IMR-90 (cell line): ENCODE results near the gene CGB7. TPM values are rescaled to one million over a fixed set of nuclear protein-coding genes. Genes with fewer than 3 reads are reported as not detected.

ENCODE experiments used
- ATAC-seq: fragments of 200-7000 bp; cut with Tn5 transposase; 2 replicates; pipeline ENCODE4 v1.9.1; 2020; ENCODE audit warnings: low read depth, mild to moderate bottlenecking, moderate library complexity
- BruUV-seq: library from RNA; stranded (reverse); fragments of 400-500 nt; replicated peaks from 2 replicates; lab custom pipeline; 2021; lab: Mats Ljungman, UMichigan
- CTCF ChIA-PET: fragments of 300-600 bp; formaldehyde crosslinking; extraction: SDS; loops from one replicate; lab custom pipeline; 2021; ENCODE audit warnings: antibody characterized with exemption; lab: Yijun Ruan, JAX
- POLR2A ChIA-PET: fragments of 300-600 bp; sonication (Branson Sonifier 250); formaldehyde crosslinking; loops from one replicate; lab custom pipeline; 2022; ENCODE audit warnings: antibody characterized with exemption; ENCODE audit not compliant: unreplicated experiment; lab: Charles Lee
- DNase-seq: peaks from one replicate; pipeline ENCODE4 v3.0.0; 2013
- H2AFZ ChIP-seq: replicated peaks from 2 replicates; pipeline ENCODE3; 2013; ENCODE audit warnings: low read length, mild to moderate bottlenecking; ENCODE audit not compliant: poor library complexity
- H2AK5ac ChIP-seq: 2 replicates; pipeline ENCODE4 v1.6.1; 2013; ENCODE audit warnings: low read depth, low read length, inconsistent platforms
- H2AK9ac ChIP-seq: replicated peaks from 2 replicates; pipeline ENCODE3; 2013; ENCODE audit warnings: mild to moderate bottlenecking, low read depth, low read length, moderate library complexity; ENCODE audit not compliant: poor library complexity
- H2BK120ac ChIP-seq: 2 replicates; pipeline ENCODE4 v1.6.1; 2013; ENCODE audit warnings: low read depth, low read length, inconsistent platforms
- H2BK15ac ChIP-seq: 3 replicates; pipeline ENCODE4 v1.6.1; 2013; ENCODE audit warnings: low read depth, low read length, inconsistent platforms
- H2BK20ac ChIP-seq: 2 replicates; pipeline ENCODE4 v1.6.1; 2013; ENCODE audit warnings: low read depth, mild to moderate bottlenecking, inconsistent platforms, low read length, moderate library complexity
- H2BK5ac ChIP-seq: 2 replicates; pipeline ENCODE4 v1.6.1; 2013; ENCODE audit warnings: mild to moderate bottlenecking, low read depth, low read length, inconsistent platforms; ENCODE audit not compliant: poor library complexity, severe bottlenecking
- H3K14ac ChIP-seq: replicated peaks from 2 replicates; pipeline ENCODE4 v1.6.1; 2013; ENCODE audit warnings: low read depth, low read length, inconsistent platforms
- H3K18ac ChIP-seq: 2 replicates; pipeline ENCODE4 v1.6.1; 2013; ENCODE audit warnings: low read depth, low read length, control low read depth
- H3K23ac ChIP-seq: 2 replicates; pipeline ENCODE4 v1.6.1; 2013; ENCODE audit warnings: low read depth, low read length, inconsistent platforms
- H3K27ac ChIP-seq: 2 replicates; pipeline ENCODE4 v1.5.1; 2013; ENCODE audit warnings: mild to moderate bottlenecking, control low read depth, low read length; ENCODE audit not compliant: insufficient read depth
- H3K27me3 ChIP-seq: 2 replicates; pipeline ENCODE4 v1.6.1; 2013; ENCODE audit warnings: low read length; ENCODE audit not compliant: control insufficient read depth, insufficient read depth
- H3K36me3 ChIP-seq: 2 replicates; pipeline ENCODE4 v1.6.1; 2013; ENCODE audit warnings: low read length, mixed read lengths; ENCODE audit not compliant: control insufficient read depth, insufficient read depth
- H3K4ac ChIP-seq: 2 replicates; pipeline ENCODE4 v1.6.1; 2013; ENCODE audit warnings: low read depth, low read length, inconsistent platforms
- H3K4me1 ChIP-seq: 2 replicates; pipeline ENCODE4 v1.6.1; 2013; ENCODE audit warnings: low read length, mixed read lengths; ENCODE audit not compliant: control insufficient read depth, insufficient read depth
- H3K4me2 ChIP-seq: 2 replicates; pipeline ENCODE4 v1.6.1; 2013; ENCODE audit warnings: low read depth, mild to moderate bottlenecking, control low read depth, low read length, moderate library complexity
- H3K4me3 ChIP-seq: 2 replicates; pipeline ENCODE4 v1.5.1; 2013; ENCODE audit warnings: low read depth, mild to moderate bottlenecking, control low read depth, low read length, moderate library complexity; ENCODE audit not compliant: insufficient read depth
- H3K56ac ChIP-seq: 2 replicates; pipeline ENCODE4 v1.6.1; 2013; ENCODE audit warnings: low read length, inconsistent platforms; ENCODE audit not compliant: insufficient read depth; ENCODE audit errors: extremely low read depth
- H3K79me1 ChIP-seq, 2 experiments: 2 replicates each; pipeline ENCODE4 v1.6.1; 2013; ENCODE audit warnings: low read length in 2 of 2, inconsistent platforms in 1 of 2, low read depth in 1 of 2
- H3K9ac ChIP-seq: 2 replicates; pipeline ENCODE4 v1.6.1; 2013; ENCODE audit warnings: low read depth, low read length, control low read depth
- H3K9me1 ChIP-seq: 2 replicates; pipeline ENCODE4 v1.6.1; 2013; ENCODE audit warnings: low read length, inconsistent platforms; ENCODE audit not compliant: insufficient read depth
- H3K9me3 ChIP-seq: 2 replicates; pipeline ENCODE4 v1.6.1; 2013; ENCODE audit warnings: low read length; ENCODE audit not compliant: control insufficient read depth, insufficient read depth
- H4K20me1 ChIP-seq: 2 replicates; pipeline ENCODE4 v1.6.1; 2013; ENCODE audit warnings: low read length, inconsistent platforms; ENCODE audit not compliant: insufficient read depth
- H4K5ac ChIP-seq: 2 replicates; pipeline ENCODE4 v1.6.1; 2013; ENCODE audit warnings: mild to moderate bottlenecking, low read depth, low read length, control low read depth
- H4K8ac ChIP-seq, 2 experiments: 2 replicates each; pipeline ENCODE4 v1.6.1; 2013; ENCODE audit warnings: low read depth in 2 of 2, low read length in 2 of 2, control low read depth in 1 of 2, inconsistent platforms in 1 of 2
- H4K91ac ChIP-seq: 2 replicates; pipeline ENCODE4 v1.6.1; 2013; ENCODE audit warnings: low read depth, low read length, inconsistent platforms; ENCODE audit not compliant: insufficient read depth
- BHLHE40 ChIP-seq: fragments of 150-350 bp; IDR thresholded peaks from 2 replicates; pipeline ENCODE4 v1.6.1; 2016; ENCODE audit warnings: mild to moderate bottlenecking, low read depth, low read length
- FOS ChIP-seq: fragments of 150-350 bp; IDR thresholded peaks from 2 replicates; pipeline ENCODE4 v1.6.1; 2016; ENCODE audit warnings: low read depth, low read length
- MXI1 ChIP-seq: IDR thresholded peaks from 2 replicates; pipeline ENCODE4 v1.6.1; 2012; ENCODE audit warnings: low read depth, mild to moderate bottlenecking, low read length, moderate library complexity, borderline replicate concordance
- NFE2L2 ChIP-seq: fragments of 150-350 bp; IDR thresholded peaks from 2 replicates; pipeline ENCODE4 v1.6.1; 2016; ENCODE audit warnings: low read depth, mild to moderate bottlenecking, low read length
- POLR2A ChIP-seq: IDR thresholded peaks from 2 replicates; pipeline ENCODE4 v1.6.1; 2012; ENCODE audit warnings: mild to moderate bottlenecking, low read depth, low read length
- RAD21 ChIP-seq: IDR thresholded peaks from 2 replicates; pipeline ENCODE4 v1.6.1; 2012; ENCODE audit warnings: low read length, improper control_type of control experiment
- RCOR1 ChIP-seq: IDR thresholded peaks from 2 replicates; pipeline ENCODE4 v1.6.1; 2012; ENCODE audit warnings: mild to moderate bottlenecking, low read length, improper control_type of control experiment; ENCODE audit not compliant: insufficient replicate concordance
- SMC3 ChIP-seq: fragments of 150-350 bp; IDR thresholded peaks from 2 replicates; pipeline ENCODE4 v1.6.1; 2016; ENCODE audit warnings: low read depth, mild to moderate bottlenecking, antibody characterized with exemption, low read length, moderate library complexity
- USF2 ChIP-seq: fragments of 150-350 bp; IDR thresholded peaks from 2 replicates; pipeline ENCODE4 v1.6.1; 2017; ENCODE audit warnings: mild to moderate bottlenecking, antibody characterized with exemption, low read length, low read depth
- WGBS, 2 experiments: methylation state at CpG; one replicate each; pipeline versions ENCODE4 v1.1.5 to v1.1.7; 2013; ENCODE audit warnings: missing lambda C conversion rate in 2 of 2; ENCODE audit not compliant: insufficient read length in 1 of 2; ENCODE audit errors: extremely low coverage in 2 of 2; 5-methylcytosine and 5-hydroxymethylcytosine counted together
- dilution Hi-C: fragments of 300-500 bp; cut with HindIII; formaldehyde crosslinking; loops from one replicate; pipeline ENCODE4 v1.14.3; 2018; ENCODE audit warnings: low sequenced_read_pairs; ENCODE audit not compliant: unreplicated experiment
- in situ Hi-C: fragments of 300-500 bp; cut with MboI; formaldehyde crosslinking; loops from 3 replicates; pipeline ENCODE4 v1.14.3; 2019; ENCODE audit warnings: low sequenced_read_pairs, inconsistent platforms, mixed read lengths
- intact Hi-C: fragments of 100-400 bp; cut with micrococcal nuclease; formaldehyde crosslinking; loops from 2 replicates; pipeline ENCODE4 v1.10.0; 2022
- polyA plus RNA-seq, 3 experiments: library from polyadenylated mRNA; depleted of rRNA; stranded (reverse); fragments of >200 nt; gene quantifications; 2 replicates each; pipeline ENCODE4 v1.2.3, GENCODE V29; 2012; ENCODE audit warnings: low replicate concordance in 1 of 3
- total RNA-seq: library from RNA; depleted of rRNA; stranded (reverse); fragments of >200 nt; gene quantifications from 2 replicates; pipeline ENCODE4 v1.2.3, GENCODE V29; 2012

Gene CGB7
- total and polyA plus RNA-seq, 2 of the 4 experiments (the other 2 are of a cell fraction): 1.7 TPM; not detected in 1

DNA sequence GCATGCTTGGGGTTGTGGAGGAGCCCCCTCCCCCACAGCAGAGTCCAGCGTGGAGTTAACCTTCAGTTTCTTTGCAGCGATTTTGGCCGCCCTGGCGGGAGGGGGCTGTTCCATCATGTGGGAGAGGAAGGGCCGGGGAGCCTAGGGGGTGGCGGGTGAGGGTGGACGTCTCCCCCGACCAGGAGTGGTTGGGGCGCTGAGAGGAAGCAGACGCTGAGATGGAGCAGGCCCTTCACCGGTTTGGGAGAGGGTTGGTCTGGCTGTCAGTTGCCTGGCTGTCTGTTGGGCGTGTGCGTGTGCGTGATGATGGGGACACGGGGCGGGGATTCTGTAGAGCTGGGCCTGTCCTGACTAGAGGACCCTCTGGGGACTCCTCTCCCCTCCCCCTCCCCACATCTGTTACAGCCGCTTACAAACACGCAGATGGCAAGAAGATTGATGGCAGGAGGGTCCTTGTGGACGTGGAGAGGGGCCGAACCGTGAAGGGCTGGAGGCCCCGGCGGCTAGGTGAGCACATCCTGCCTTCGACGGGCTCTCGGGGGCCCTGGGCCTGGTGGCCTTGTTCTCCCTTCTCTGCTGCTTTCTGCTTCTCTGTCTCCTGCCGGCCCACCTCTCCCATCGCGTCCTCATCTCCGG lies 46.8 kb upstream of the CGB7 start:
- no peak overlapping the region for H3K9ac ChIP-seq

More for the DNA sequence above, 46.8 kb upstream of the CGB7 start:
- Histone ChIP-seq H3K36me3 (peaks cover 81% of the 10 kb centered on the region), H2BK15ac (no peak overlapping the region), H4K91ac (no peak overlapping the region), H3K4me1 (no peaks in the 10 kb centered on the region), H2BK120ac (no peak overlapping the region), H4K20me1 (peaks cover 48% of the 10 kb centered on the region), H2BK5ac (no peak overlapping the region), H3K27ac (no peak overlapping the region), H3K79me1 (peaks cover 23 to 59% of the 10 kb centered on the region in 2 experiments), H3K4me2 (no peak overlapping the region), H3K9me3 (no peaks in the 10 kb centered on the region), H3K14ac (no peak overlapping the region), H2BK20ac (no peak overlapping the region), H3K56ac (no peak overlapping the region), H3K9me1 (no peaks in the 10 kb centered on the region), H2AFZ (no peak overlapping the region), H4K5ac (no peak overlapping the region), H2AK9ac (no peak overlapping the region), H3K4ac (no peak overlapping the region), H3K18ac (no peak overlapping the region), H3K4me3 (no peak overlapping the region), H4K8ac (no peak overlapping the region), H2AK5ac (no peak overlapping the region), H3K27me3 (no peaks in the 10 kb centered on the region), H3K23ac (no peak overlapping the region)
- intact Hi-C loops (no loop called here), dilution Hi-C loops (no loop called here), in situ Hi-C loops (no loop called here)
- no TSS peak for BruUV-seq
- ChIA-PET CTCF (no interaction called here), POLR2A (no interaction called here)
- no peak for DNase-seq
- WGBS, 2 experiments: 70% methylated on average over 2 of the region's 30 CpGs; no CpG with 5 or more reads in 1 of the 2 experiments
- TF ChIP-seq FOS: no peak
- TF ChIP-seq POLR2A: no peak
- TF ChIP-seq RCOR1: no peak
- no peak for TF ChIP-seq MXI1
- no peak for TF ChIP-seq RAD21
- no peak for TF ChIP-seq NFE2L2
- no peak for TF ChIP-seq BHLHE40
- TF ChIP-seq SMC3: no peak
- no peak for TF ChIP-seq USF2
- no peak for ATAC-seq
